SU-DHL-6 (cell line): ENCODE results near the gene NAV3.

Source experiments
- H2AFZ ChIP-seq: fragments of 200-600 bp; sonication (generic); 2 replicates; pipeline ENCODE4 v1.6.1; 2014; ENCODE audit warnings: low read depth, mild to moderate bottlenecking, moderate library complexity, mixed read lengths, antibody characterized with exemption, low read length; ENCODE audit not compliant: severe bottlenecking
- H3F3A ChIP-seq: fragments of 200-600 bp; shearing (Covaris generic); 2 replicates; pipeline ENCODE4 v1.6.0; 2016; ENCODE audit warnings: antibody characterized with exemption, mild to moderate bottlenecking; ENCODE audit not compliant: insufficient read depth
- H3K27ac ChIP-seq: fragments of 200-600 bp; sonication (generic); 2 replicates; pipeline ENCODE4 v1.5.1; 2016; ENCODE audit warnings: low read depth, mild to moderate bottlenecking, low read length, moderate library complexity, mixed read lengths
- H3K27me3 ChIP-seq: fragments of 200-600 bp; sonication (generic), shearing (Covaris generic); 2 replicates; pipeline ENCODE4 v1.6.0; 2014; ENCODE audit warnings: mild to moderate bottlenecking, low read length
- H3K36me3 ChIP-seq: fragments of 200-600 bp; sonication (generic); 2 replicates; pipeline ENCODE4 v1.6.1; 2014; ENCODE audit warnings: mild to moderate bottlenecking, low read length, mixed read lengths
- H3K4me2 ChIP-seq: fragments of 300-600, 200-600 bp; shearing (Covaris generic), sonication (generic); 2 replicates; pipeline ENCODE4 v1.6.0; 2014; ENCODE audit warnings: low read length, low read depth, mild to moderate bottlenecking; ENCODE audit not compliant: poor library complexity, severe bottlenecking
- H3K4me3 ChIP-seq: fragments of 200-600 bp; sonication (generic); 2 replicates; pipeline ENCODE4 v1.5.1; 2014; ENCODE audit warnings: antibody characterized with exemption, low read length, mild to moderate bottlenecking, mixed read lengths; ENCODE audit not compliant: insufficient read depth, poor library complexity, severe bottlenecking
- H3K79me2 ChIP-seq: fragments of 200-600 bp; sonication (generic); 2 replicates; pipeline ENCODE4 v1.6.1; 2014; ENCODE audit warnings: mild to moderate bottlenecking, low read length, moderate library complexity; ENCODE audit not compliant: insufficient read depth
- H3K9ac ChIP-seq: fragments of 200-600 bp; sonication (generic); 2 replicates; pipeline ENCODE4 v1.7.0; 2014; ENCODE audit warnings: mild to moderate bottlenecking, low read length
- H3K9me2 ChIP-seq: fragments of 200-600 bp; sonication (generic); replicated peaks from 2 replicates; pipeline ENCODE4 v1.6.1; 2014; ENCODE audit warnings: low read length; ENCODE audit not compliant: insufficient read depth
- H3K9me3 ChIP-seq: fragments of 200-600 bp; sonication (generic); 2 replicates; pipeline ENCODE4 v1.6.1; 2014; ENCODE audit warnings: low read length, mixed read lengths; ENCODE audit not compliant: insufficient read depth
- H4K20me1 ChIP-seq: fragments of 200-600 bp; sonication (generic); 2 replicates; pipeline ENCODE4 v1.6.1; 2014; ENCODE audit warnings: low read depth, mild to moderate bottlenecking, antibody characterized with exemption, low read length, moderate library complexity, mixed read lengths
- EZH2phosphoT487 ChIP-seq: fragments of 200-600 bp; sonication (generic), shearing (Covaris generic); conservative IDR thresholded peaks from 2 replicates; pipeline ENCODE4 v1.6.1; 2018; ENCODE audit warnings: mild to moderate bottlenecking, antibody characterized with exemption, low read length, moderate library complexity, mixed read lengths
- TF ChIP-seq, protein P1 (sequence below): fragments of 200-600 bp; sonication (generic); IDR thresholded peaks from one replicate; pipeline ENCODE4 v1.5.1; 2017; ENCODE audit warnings: antibody characterized with exemption, mild to moderate bottlenecking, low read length, moderate library complexity; ENCODE audit not compliant: insufficient read depth, poor library complexity, severe bottlenecking

Gene NAV3

DNA sequence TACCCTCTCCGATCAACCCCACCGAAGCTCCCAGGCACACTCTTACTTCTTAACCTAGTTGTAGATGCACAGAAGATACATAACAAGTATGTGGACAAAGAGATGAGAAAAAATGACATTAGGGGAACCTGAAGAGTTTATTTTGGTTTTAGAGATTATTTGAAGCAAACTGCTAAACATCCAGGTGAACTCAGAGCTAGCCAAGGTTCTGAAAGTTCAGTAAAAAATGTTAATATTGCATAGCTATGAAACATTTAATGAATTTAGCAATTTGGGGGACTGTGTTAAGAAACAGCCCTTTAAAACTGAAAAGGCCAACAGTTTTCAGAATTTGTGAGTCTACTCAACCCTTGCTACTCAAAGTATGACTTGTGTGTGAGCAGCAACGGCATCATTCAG is 174.4 kb downstream of the NAV3 start:
- H3K9ac ChIP-seq: no peak overlapping the region
- no peak for TF ChIP-seq EZH2phosphoT487
- TF ChIP-seq, protein P1, sequence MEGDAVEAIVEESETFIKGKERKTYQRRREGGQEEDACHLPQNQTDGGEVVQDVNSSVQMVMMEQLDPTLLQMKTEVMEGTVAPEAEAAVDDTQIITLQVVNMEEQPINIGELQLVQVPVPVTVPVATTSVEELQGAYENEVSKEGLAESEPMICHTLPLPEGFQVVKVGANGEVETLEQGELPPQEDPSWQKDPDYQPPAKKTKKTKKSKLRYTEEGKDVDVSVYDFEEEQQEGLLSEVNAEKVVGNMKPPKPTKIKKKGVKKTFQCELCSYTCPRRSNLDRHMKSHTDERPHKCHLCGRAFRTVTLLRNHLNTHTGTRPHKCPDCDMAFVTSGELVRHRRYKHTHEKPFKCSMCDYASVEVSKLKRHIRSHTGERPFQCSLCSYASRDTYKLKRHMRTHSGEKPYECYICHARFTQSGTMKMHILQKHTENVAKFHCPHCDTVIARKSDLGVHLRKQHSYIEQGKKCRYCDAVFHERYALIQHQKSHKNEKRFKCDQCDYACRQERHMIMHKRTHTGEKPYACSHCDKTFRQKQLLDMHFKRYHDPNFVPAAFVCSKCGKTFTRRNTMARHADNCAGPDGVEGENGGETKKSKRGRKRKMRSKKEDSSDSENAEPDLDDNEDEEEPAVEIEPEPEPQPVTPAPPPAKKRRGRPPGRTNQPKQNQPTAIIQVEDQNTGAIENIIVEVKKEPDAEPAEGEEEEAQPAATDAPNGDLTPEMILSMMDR: no peak
- no peaks in the 10 kb centered on the region for H4K20me1 ChIP-seq
- H2AFZ ChIP-seq: no peak overlapping the region
- no peaks in the 10 kb centered on the region for H3F3A ChIP-seq
- no peak overlapping the region for H3K4me3 ChIP-seq
- no peaks in the 10 kb centered on the region for H3K9me3 ChIP-seq
- no peak overlapping the region for H3K27ac ChIP-seq
- no peaks in the 10 kb centered on the region for H3K9me2 ChIP-seq
- no peaks in the 10 kb centered on the region for H3K79me2 ChIP-seq
- no peak overlapping the region for H3K4me2 ChIP-seq
- no peaks in the 10 kb centered on the region; the same call in 1 of the 2 replicates for H3K36me3 ChIP-seq
- H3K27me3 ChIP-seq: no peaks in the 10 kb centered on the region

DNA sequence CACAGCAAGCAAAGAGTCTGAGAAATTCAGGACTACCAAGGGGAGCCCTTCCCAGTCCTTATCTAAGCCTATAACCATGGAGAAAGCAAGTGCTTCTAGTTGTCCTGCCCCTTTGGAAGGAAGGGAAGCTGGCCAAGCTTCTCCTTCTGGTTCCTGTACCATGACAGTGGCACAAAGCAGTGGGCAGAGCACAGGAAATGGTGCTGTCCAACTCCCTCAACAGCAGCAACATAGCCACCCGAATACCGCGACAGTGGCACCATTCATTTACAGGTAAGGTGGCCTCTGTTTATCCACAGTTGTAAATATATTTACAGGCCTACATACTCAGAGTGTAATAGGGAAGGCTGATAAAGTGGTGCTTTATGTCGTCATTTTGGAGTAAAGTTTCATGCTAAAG is 176.5 kb downstream of the NAV3 start:
- H3K4me3 ChIP-seq: no peak overlapping the region
- no peaks in the 10 kb centered on the region for H3K27me3 ChIP-seq
- H3K9me2 ChIP-seq: no peaks in the 10 kb centered on the region
- no peak overlapping the region for H3K27ac ChIP-seq
- H3K9me3 ChIP-seq: no peaks in the 10 kb centered on the region
- H2AFZ ChIP-seq: no peak overlapping the region
- no peak overlapping the region for H3K9ac ChIP-seq
- no peaks in the 10 kb centered on the region for H4K20me1 ChIP-seq
- no peaks in the 10 kb centered on the region; the same call in 1 of the 2 replicates for H3K36me3 ChIP-seq
- no peaks in the 10 kb centered on the region for H3K79me2 ChIP-seq
- H3K4me2 ChIP-seq: no peak overlapping the region
- TF ChIP-seq EZH2phosphoT487: no peak
- TF ChIP-seq, protein P1: no peak
- H3F3A ChIP-seq: no peaks in the 10 kb centered on the region

DNA sequence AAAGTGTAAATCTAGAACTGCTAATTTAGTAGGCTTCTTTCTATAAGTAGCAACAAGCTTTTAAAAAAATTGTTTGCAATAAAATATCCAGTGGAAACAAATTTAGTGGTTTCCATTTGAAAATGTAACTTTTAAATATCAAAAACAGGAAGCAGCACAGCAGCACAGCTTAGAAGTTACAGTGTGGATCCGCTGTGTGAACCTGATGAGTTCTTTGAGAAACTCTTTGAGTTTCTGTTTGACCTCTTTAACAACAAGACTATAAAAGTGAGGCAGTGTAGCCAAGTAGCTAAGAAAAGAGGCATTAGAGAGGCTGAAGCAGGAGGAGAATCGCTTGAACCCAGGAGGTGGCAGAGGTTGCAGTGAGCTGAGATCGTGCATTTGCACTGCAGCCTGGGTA is 178.3 kb downstream of the NAV3 start:
- H3F3A ChIP-seq: no peaks in the 10 kb centered on the region
- no peak overlapping the region for H2AFZ ChIP-seq
- H3K27ac ChIP-seq: no peak overlapping the region

More for the DNA sequence above, 178.3 kb downstream of the NAV3 start:
- Histone ChIP-seq H3K4me3 (no peak overlapping the region), H3K79me2 (no peaks in the 10 kb centered on the region), H3K9ac (no peak overlapping the region), H3K9me3 (no peaks in the 10 kb centered on the region), H3K27me3 (no peaks in the 10 kb centered on the region), H3K9me2 (no peaks in the 10 kb centered on the region), H3K36me3 (no peaks in the 10 kb centered on the region; the same call in 1 of the 2 replicates), H4K20me1 (no peaks in the 10 kb centered on the region), H3K4me2 (no peak overlapping the region)
- TF ChIP-seq, protein P1: no peak
- TF ChIP-seq EZH2phosphoT487: no peak
